ENCODE results near the gene ANKRD33.
A peak's percentile ranks its signal among the peaks of the same experiment; 100 is the strongest.
"Not testable (repeated sequence)": the region's sequence is repeated elsewhere in the genome, so short reads cannot be mapped to it uniquely, and the experiment has no call there.

Gene ANKRD33

GRCh38 chr12:51883998-51884675 is 3.8 kb upstream of the ANKRD33 start:
- no peak for DNase-seq

GRCh38 chr12:51884676-51885229 is 3.1 kb upstream of the ANKRD33 start:
- DNase-seq, result peak; percentile 36

- DNase-seq, result not testable (repeated sequence)
Observed at GRCh38 chr12:51885294-51886020, 2.4 kb upstream of the ANKRD33 start.

- peak; percentile 93 for DNase-seq
Observed at GRCh38 chr12:51886021-51886710, 1.7 kb upstream of the ANKRD33 start.

GRCh38 chr12:51888316-51889215 is 663 bp downstream of the ANKRD33 start:
- no peak for DNase-seq

- no peak for DNase-seq
Observed at GRCh38 chr12:51889216-51890132, 1.6 kb downstream of the ANKRD33 start.

GRCh38 chr12:51890133-51890464 is 2.2 kb downstream of the ANKRD33 start:
- no peak for DNase-seq

- DNase-seq, result no peak
Observed at GRCh38 chr12:51890511-51891171, 2.7 kb downstream of the ANKRD33 start.

GRCh38 chr12:51891843-51892242 is 3.9 kb downstream of the ANKRD33 start:
- no peak for DNase-seq

GRCh38 chr12:51893786-51894185 is 5.9 kb downstream of the ANKRD33 start:
- no peak for DNase-seq

- DNase-seq, result no peak
Observed at GRCh38 chr12:51895378-51896135, 7.7 kb downstream of the ANKRD33 start.

- DNase-seq, result no peak
Observed at GRCh38 chr12:51896236-51896635, 8.3 kb downstream of the ANKRD33 start.

GRCh38 chr12:51897181-51897580 is 9.3 kb downstream of the ANKRD33 start:
- DNase-seq, result no peak

GRCh38 chr12:51898506-51898905 is 10.6 kb downstream of the ANKRD33 start:
- no peak for DNase-seq

- peak; percentile 65 for DNase-seq
Observed at GRCh38 chr12:51898937-51899336, 11.0 kb downstream of the ANKRD33 start.

- no peak for DNase-seq
Observed at GRCh38 chr12:51900323-51900889, 12.5 kb downstream of the ANKRD33 start.

GRCh38 chr12:51901121-51901817 is 13.4 kb downstream of the ANKRD33 start:
- DNase-seq, result no peak

GRCh38 chr12:51901881-51902280 is 14.0 kb downstream of the ANKRD33 start:
- DNase-seq, result no peak

- DNase-seq, result peak; percentile 29
Observed at GRCh38 chr12:51904951-51905470, 17.1 kb downstream of the ANKRD33 start.
